MM.1S (cell line): ENCODE measurements around the gene LYSET.

ENCODE experiments used
- DNase-seq: peaks from one replicate; pipeline ENCODE4 v3.0.0-alpha.2; 2015
- H2AFZ ChIP-seq: fragments of 300-600 bp; sonication (generic); 2 replicates; pipeline ENCODE4 v1.6.0; 2016; ENCODE audit warnings: antibody characterized with exemption, low read length
- H3F3A ChIP-seq: fragments of 300-600 bp; sonication (generic); 2 replicates; pipeline ENCODE4 v1.6.1; 2016; ENCODE audit warnings: mild to moderate bottlenecking, antibody characterized with exemption, low read length, moderate library complexity, mixed read lengths; ENCODE audit not compliant: insufficient read depth
- H3K27ac ChIP-seq: fragments of 300-600 bp; sonication (generic); 2 replicates; pipeline ENCODE4 v1.5.1; 2016; ENCODE audit warnings: mild to moderate bottlenecking, low read length
- H3K27me3 ChIP-seq: fragments of 300-600 bp; sonication (generic); replicated peaks from 2 replicates; pipeline ENCODE4 v1.6.0; 2016; ENCODE audit warnings: low read length; ENCODE audit not compliant: insufficient read depth
- H3K36me3 ChIP-seq: fragments of 300-600 bp; sonication (generic); replicated peaks from 2 replicates; pipeline ENCODE4 v1.6.1; 2016; ENCODE audit warnings: mild to moderate bottlenecking, low read length, mixed read lengths; ENCODE audit not compliant: insufficient read depth
- H3K4me1 ChIP-seq: fragments of 300-600 bp; sonication (generic); 2 replicates; pipeline ENCODE4 v1.6.1; 2016; ENCODE audit warnings: low read length, mixed read lengths
- H3K4me2 ChIP-seq: fragments of 300-600 bp; sonication (generic); 2 replicates; pipeline ENCODE4 v1.6.0; 2016; ENCODE audit warnings: low read depth, low read length
- H3K4me3 ChIP-seq: fragments of 300-600 bp; sonication (generic); 2 replicates; pipeline ENCODE4 v1.5.1; 2016; ENCODE audit warnings: low read length, mixed read lengths
- H3K79me2 ChIP-seq: fragments of 300-600 bp; sonication (generic); 2 replicates; pipeline ENCODE4 v1.6.1; 2016; ENCODE audit warnings: mixed run types, low read length, mixed read lengths
- H3K9ac ChIP-seq: fragments of 300-600 bp; sonication (generic); 2 replicates; pipeline ENCODE4 v1.6.1; 2016; ENCODE audit warnings: low read length, mixed read lengths
- H3K9me2 ChIP-seq: fragments of 300-600 bp; sonication (generic); replicated peaks from 2 replicates; pipeline ENCODE4 v1.6.1; 2016; ENCODE audit warnings: mild to moderate bottlenecking, low read length, mixed read lengths; ENCODE audit not compliant: insufficient read depth
- H3K9me3 ChIP-seq: fragments of 300-600 bp; sonication (generic); replicated peaks from 2 replicates; pipeline ENCODE4 v1.6.1; 2016; ENCODE audit warnings: mild to moderate bottlenecking, low read length, mixed read lengths; ENCODE audit not compliant: insufficient read depth
- H4K20me1 ChIP-seq: fragments of 300-600 bp; sonication (generic); 2 replicates; pipeline ENCODE4 v1.6.1; 2016; ENCODE audit warnings: mild to moderate bottlenecking, low read length, moderate library complexity, mixed read lengths; ENCODE audit not compliant: insufficient read depth
- EZH2 ChIP-seq: fragments of 300-600 bp; sonication (generic); optimal IDR thresholded peaks from 2 replicates; pipeline ENCODE3; 2017; ENCODE audit warnings: low read depth, mild to moderate bottlenecking, antibody characterized with exemption, low read length, mixed read lengths
- EZH2phosphoT487 ChIP-seq: fragments of 300-600 bp; sonication (generic); IDR thresholded peaks from 2 replicates; pipeline ENCODE4 v1.6.1; 2018; ENCODE audit warnings: antibody characterized with exemption, low read length
- TF ChIP-seq, protein P1 (sequence below): fragments of 300-600 bp; sonication (generic); IDR thresholded peaks from 2 replicates; pipeline ENCODE4 v1.5.1; 2016; ENCODE audit warnings: antibody characterized with exemption, low read length, mixed read lengths

The LYSET gene

DNA sequence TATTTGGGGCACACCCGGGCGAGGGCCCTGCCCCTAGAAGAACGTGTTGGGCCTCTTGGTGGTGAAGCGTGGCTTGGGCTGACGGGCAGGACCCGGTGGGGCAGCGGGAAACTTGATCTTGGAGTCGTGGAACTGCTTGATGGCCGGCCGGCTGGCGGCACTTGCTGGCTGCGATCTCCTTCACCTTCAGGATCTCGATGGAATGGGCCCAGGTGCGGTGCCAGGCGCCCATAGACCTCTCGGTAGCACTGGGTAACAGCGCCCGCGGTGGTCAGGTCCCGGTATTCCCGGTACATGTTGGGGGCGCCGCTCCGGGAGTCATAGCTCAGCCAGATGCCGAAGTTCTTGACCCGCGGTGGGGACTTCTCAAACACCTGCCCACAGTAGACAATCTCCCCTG, 38.4 kb downstream of the LYSET start:
- H4K20me1 ChIP-seq: no peaks in the 10 kb centered on the region

GRCh38 chr14:93228550-93228949, 43.4 kb downstream of the LYSET start:
- H3K27ac ChIP-seq: no peak overlapping the region
- no peaks in the 10 kb centered on the region for H3K27me3 ChIP-seq
- no peaks in the 10 kb centered on the region for H4K20me1 ChIP-seq
- no peak for DNase-seq
- no peaks in the 10 kb centered on the region for H3F3A ChIP-seq
- H3K4me3 ChIP-seq: no peak overlapping the region
- H3K4me2 ChIP-seq: no peak overlapping the region
- no peaks in the 10 kb centered on the region for H3K9me2 ChIP-seq
- H2AFZ ChIP-seq: no peak overlapping the region
- H3K9me3 ChIP-seq: no peaks in the 10 kb centered on the region
- H3K79me2 ChIP-seq: no peaks in the 10 kb centered on the region
- TF ChIP-seq, protein P1, sequence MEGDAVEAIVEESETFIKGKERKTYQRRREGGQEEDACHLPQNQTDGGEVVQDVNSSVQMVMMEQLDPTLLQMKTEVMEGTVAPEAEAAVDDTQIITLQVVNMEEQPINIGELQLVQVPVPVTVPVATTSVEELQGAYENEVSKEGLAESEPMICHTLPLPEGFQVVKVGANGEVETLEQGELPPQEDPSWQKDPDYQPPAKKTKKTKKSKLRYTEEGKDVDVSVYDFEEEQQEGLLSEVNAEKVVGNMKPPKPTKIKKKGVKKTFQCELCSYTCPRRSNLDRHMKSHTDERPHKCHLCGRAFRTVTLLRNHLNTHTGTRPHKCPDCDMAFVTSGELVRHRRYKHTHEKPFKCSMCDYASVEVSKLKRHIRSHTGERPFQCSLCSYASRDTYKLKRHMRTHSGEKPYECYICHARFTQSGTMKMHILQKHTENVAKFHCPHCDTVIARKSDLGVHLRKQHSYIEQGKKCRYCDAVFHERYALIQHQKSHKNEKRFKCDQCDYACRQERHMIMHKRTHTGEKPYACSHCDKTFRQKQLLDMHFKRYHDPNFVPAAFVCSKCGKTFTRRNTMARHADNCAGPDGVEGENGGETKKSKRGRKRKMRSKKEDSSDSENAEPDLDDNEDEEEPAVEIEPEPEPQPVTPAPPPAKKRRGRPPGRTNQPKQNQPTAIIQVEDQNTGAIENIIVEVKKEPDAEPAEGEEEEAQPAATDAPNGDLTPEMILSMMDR: no peak
- H3K9ac ChIP-seq: no peak overlapping the region
- H3K36me3 ChIP-seq: no peaks in the 10 kb centered on the region
- no peaks in the 10 kb centered on the region for H3K4me1 ChIP-seq

More for the DNA sequence above, 38.4 kb downstream of the LYSET start:
- H3K4me3 ChIP-seq: no peak overlapping the region
- TF ChIP-seq EZH2: no peak
- TF ChIP-seq, protein P1: no peak
- TF ChIP-seq EZH2phosphoT487: no peak
- H3K79me2 ChIP-seq: no peaks in the 10 kb centered on the region
- H3K9ac ChIP-seq: no peak overlapping the region
- H3K4me1 ChIP-seq: no peaks in the 10 kb centered on the region
- no peaks in the 10 kb centered on the region for H3F3A ChIP-seq
- no peaks in the 10 kb centered on the region for H3K9me3 ChIP-seq
- no peaks in the 10 kb centered on the region for H3K9me2 ChIP-seq
- no peaks in the 10 kb centered on the region for H3K27me3 ChIP-seq
- H3K36me3 ChIP-seq: no peaks in the 10 kb centered on the region
- DNase-seq: no peak
- no peak overlapping the region for H2AFZ ChIP-seq
- no peak overlapping the region for H3K27ac ChIP-seq
- H3K4me2 ChIP-seq: no peak overlapping the region

DNA sequence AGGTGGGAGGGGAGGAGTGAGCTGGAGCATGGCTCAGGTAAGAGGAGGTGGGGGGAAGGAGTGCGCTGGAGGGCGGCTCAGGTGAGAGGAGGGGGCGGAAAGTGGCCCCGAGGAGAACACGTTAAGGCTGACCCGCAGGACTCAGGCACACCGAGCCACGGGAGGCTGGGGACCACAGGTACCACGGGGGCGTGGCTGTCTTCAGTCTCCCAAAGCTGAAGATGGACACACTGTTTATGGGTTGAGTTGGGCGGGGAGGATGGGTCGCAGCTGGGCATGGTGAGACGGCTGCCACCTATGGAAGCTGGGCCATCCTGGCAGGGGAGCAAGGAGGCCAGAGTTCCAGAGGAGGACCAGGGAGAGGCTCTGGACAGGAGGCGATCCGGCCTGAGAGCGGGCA, 45.4 kb downstream of the LYSET start:
- Histone ChIP-seq H3K79me2 (no peaks in the 10 kb centered on the region), H3K36me3 (no peaks in the 10 kb centered on the region), H3K4me2 (no peak overlapping the region), H3K27me3 (no peaks in the 10 kb centered on the region), H3K4me3 (no peak overlapping the region), H3K9ac (no peak overlapping the region), H3K27ac (no peak overlapping the region), H3F3A (no peaks in the 10 kb centered on the region), H3K9me3 (no peaks in the 10 kb centered on the region), H3K9me2 (no peaks in the 10 kb centered on the region), H4K20me1 (no peaks in the 10 kb centered on the region), H3K4me1 (no peaks in the 10 kb centered on the region), H2AFZ (no peak overlapping the region)
- no peak for DNase-seq
- TF ChIP-seq EZH2phosphoT487 (no peak), EZH2 (no peak)
- TF ChIP-seq, protein P1: no peak
